Activated naive CD8-positive, alpha-beta T cell treated with anti-CD3 and anti-CD28 coated beads, Interleukin-2, amount 50 U/mL, for 16 hours (primary cell): ENCODE results near the gene HTR6.
A peak's percentile ranks its signal among the peaks of the same experiment; 100 is the strongest.

Source experiments
- DNase-seq: peaks from one replicate; pipeline ENCODE4 v3.0.0-alpha.2; 2020; ENCODE audit warnings: low read depth, low spot score

HTR6 gene

DNA sequence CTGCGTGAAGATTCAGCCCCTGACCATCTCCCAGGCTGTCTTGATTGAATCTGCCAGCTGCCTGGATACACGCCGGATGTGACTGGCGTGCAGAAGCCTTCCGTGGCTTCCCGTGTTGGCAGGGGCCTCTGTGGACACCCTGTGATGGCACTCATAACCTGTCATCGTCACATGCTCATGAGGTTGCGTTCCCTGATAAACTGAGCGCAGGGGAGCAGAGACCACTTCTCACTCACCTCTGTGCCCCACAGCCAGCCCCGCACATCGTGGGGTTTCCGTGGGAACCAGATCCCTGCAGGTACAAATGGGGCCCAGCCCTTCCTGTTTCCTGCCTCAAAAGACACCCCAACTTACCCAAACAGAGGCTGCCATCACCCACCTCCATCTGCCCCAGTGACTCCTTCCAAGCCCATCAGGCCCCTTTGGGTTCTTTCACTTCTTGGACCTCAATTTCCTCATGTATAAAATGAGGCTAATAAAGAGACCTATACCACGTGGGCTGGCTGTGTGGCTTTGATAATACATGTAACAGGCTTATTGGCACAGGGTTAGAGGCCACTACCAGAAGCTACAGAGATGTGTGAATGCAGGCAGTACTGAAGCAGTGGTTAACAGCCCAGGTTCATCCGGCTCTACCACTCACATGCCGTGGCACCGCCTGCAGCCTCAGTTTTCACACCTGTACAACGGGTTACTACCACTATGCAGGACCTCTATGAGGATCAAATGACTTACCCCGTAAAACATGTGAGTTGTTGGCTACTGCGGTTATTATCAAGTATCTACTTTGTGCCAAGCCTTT is 23.6 kb downstream of the HTR6 start:
- DNase-seq, result no peak

DNA sequence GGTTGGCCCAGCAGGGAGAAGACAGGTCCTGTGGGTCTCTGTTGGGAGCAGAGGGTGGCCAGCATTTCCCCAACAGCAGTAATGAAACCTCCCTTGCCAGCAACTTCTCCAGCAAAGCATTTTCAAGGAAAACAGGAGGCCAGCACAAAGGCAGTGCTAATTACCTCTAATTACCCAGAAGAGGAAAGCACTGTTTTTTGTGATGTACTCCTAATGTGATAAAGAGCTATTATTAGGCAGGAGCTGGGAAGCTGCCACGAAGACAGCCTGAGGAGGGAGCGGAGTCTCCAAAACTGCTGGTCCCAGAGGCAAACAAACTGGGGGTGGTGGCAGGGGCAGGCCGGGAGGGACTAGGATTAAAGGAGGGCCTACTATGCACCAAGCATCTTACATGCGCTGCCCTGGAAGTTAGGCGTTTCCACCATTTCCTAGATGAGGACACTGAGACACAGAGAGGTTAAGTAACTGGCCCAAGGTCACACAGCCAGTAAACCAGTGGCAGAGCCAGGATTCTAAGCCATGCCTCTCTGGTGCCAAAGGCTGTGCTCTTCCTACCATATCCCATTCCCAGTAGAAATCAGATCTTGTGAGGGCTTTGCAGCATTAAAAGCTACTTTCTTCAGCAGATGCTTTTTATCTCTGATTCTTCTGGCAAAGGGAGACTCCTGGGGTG is 24.5 kb downstream of the HTR6 start:
- DNase-seq, result no peak

DNA sequence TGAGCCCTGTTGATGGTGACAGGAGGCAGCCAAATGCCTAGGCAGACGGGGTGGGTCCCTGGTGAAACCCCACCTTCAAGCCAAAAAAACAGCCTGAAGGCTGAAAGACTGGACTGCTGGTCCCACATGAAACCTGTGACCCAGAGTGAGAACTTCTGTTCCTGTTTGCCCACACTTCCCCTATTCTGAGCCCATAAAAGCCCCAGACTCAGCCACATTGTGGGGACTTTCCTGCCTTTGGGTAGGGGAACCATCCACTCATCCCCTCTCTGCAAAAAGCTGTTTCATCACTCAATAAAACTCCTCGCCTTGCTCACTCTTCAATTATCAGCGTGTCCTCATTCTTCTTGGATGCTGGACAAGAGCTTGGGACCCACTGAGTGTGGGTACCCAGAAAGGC is 25.2 kb downstream of the HTR6 start:
- DNase-seq, result no peak

DNA sequence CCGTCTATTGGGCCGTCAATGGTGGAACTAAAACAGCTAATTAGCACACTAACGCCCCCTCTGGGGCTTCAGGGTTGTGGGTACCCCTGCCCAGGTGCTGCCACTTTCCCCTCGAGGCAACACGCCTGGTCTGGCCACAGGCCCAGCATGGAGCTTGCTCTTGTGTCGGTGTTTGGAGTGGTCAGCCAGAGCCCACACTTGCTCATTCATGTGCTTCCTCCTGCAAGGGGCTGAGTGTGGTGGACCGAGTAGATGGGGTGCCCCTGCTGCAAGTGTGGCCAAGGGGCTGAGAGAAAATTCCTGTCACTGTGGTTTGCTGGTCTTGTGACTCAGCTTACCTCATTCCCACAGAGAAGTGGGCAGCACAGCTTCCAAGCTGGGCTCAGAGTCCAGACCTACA is 25.7 kb downstream of the HTR6 start:
- DNase-seq, result no peak

DNA sequence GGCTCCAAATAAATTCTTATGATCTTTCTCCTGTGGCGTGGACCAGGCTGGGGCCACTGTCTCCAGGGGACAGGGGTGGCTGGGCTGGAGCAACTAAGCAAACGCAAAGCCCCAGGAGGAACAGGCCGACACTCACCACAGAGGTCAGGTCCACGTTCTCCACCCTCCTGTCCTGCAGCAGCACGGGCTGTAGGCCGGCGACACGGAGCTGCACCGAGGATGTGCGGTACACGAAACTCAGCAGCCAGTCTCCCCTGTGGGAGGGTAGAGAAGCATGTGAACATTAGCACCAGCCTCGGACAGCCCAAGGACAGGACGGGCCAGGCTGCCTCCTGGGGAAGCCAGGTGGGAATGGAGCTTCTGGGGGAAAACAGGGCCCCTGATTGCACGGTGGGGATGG is 29.6 kb downstream of the HTR6 start:
- DNase-seq, result no peak

DNA sequence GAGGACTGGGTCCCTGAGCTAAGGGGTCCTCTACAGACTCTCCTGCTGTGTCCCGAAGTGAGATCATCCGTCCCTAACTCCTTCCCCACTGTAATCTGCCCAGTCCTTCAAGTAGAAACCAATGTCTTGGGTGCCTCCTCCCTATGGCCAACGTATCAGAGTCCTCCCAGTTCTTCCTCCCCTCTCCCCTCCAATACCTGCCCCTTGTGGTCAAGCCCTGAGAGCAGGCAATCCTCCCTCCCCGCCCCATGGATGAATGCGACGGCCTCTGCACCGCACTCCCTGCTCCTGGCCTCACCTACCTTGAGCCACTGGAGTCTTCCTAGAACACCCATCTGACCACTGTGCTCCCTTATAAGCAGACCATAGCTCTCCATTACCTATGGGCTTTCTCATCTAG is 31.1 kb downstream of the HTR6 start:
- no peak for DNase-seq

DNA sequence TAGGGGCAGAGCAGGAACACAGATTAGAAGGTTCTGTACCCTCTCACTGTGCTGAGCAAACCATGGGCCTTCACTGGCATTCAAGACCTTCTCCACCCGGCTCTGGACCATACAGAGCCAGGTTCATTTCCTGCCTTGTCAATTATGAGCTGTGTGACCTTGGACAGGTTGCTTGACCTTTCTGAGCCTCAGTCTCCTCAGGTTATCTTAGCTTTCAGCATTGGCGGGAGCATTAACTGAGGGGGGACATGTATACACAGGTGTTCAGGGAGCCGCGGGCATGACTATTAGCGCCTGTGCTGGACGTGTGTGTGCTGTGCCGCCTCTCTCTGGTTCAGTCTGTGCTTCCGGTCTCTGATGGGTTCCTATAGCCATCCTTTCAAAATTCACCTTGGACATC is 32.1 kb downstream of the HTR6 start:
- no peak for DNase-seq

DNA sequence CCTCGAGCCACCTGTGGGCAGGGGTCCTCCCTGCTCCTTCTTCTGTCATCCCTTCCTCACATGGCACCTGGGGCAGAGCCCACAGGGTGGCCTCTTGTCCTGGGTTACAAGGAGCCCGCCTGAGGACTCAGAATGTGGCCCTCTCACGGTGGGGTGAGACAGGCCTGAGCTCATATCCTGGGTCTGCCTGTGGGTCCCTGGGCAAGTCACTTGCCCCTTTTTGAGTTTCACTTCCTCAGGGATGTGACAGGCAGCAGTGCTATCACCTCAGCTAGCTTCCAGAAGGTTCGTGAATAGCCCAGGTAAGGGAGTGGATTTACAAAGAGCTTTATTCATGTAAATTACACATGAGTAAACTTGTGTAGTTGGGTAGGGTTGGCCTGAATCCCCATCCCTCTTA is 33.5 kb downstream of the HTR6 start:
- no peak for DNase-seq

DNA sequence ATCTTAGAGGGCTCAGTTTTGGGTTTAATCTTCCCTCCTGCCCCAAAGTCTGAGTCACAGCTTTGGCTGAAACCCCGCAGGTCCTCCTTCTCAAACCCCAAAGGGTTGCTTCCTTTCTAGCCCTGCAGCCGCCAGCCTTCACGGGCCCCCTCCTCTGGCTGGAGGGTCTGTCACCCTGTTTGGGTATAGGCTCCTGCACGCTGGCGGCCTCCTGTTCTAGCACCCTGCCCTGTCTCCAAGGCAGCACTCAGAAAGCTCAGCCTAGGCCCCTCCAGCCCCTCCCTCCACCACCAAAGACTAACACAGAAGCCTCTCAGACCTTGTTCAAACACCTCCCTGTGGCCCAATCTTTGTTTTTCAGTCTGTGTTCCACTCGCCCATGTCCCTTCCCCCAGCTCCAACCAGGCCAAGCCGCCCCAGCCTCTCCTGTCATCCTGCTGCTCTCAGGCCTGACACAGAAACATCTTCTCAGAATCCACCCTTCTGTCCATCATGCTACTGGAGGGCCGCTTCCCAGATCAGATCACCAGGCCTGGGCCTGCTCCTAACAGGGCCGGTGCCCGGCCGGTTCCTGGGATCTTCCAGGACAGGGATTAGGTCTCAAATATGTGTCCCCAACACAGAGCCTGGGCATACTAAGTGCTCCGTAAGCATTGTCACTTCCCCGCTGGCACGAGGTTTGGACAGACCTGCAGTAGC is 35.6 kb downstream of the HTR6 start:
- no peak for DNase-seq

DNA sequence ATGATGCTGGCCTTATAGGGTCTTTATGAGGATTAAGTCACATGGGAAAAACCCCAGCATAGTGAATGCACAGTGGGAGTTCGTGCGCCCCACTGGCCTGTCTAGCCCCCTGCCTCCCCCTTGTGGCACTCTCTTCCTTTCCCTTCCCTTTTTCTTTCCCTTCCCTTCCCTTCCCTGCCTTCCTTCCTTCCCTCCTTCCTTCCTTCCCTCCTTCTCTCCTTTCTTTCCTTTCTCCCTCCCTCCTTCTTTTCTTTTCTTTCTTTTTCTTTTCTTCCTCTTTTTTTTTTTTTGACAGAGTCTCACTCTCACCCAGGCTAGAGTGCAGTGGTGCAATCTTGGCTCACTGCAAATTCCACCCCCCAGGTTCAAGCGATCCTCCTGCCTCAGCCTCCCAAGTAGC is 38.6 kb downstream of the HTR6 start:
- DNase-seq, result no peak

DNA sequence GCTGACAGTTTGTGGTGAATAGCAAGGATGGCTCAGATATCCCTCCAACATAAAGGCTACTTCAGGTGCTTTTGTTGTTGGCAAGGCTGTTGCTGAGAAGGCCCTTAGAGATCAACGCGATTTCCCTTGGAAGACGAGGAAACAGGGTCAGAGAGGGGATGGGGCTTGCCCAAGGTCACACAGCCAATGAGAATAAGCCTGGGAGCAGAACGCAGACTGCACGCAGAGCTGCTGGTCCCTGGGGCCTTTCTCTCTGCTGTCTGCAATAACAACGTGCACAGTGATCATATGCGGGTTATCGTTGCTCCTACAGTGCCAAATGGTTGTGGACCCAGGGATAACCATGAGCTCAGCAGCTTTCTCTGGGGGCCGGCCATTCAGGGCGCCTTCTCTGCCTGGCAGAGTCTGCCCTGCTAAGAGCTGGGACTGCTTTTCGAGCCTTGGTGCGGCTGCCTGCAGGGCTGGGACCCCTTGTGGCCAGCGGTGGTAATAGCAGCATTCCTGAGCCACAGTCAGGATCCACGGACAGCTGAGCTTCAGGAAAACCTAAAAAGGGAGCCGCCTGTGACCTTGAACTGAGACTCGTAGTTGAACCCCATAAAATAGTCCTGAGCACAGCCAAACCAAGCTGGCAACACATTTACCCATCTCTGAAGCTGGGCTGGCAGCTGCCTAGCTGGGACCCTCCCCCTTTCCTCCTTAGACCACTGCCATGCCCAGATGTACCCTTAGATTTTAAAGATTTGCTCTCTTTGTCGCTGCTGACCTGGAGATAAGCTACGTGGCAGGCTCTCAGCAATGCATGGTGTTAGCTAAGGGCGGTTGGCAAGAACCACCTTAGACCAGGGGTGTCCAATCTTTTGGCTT is 39.8 kb downstream of the HTR6 start:
- DNase-seq, result no peak

DNA sequence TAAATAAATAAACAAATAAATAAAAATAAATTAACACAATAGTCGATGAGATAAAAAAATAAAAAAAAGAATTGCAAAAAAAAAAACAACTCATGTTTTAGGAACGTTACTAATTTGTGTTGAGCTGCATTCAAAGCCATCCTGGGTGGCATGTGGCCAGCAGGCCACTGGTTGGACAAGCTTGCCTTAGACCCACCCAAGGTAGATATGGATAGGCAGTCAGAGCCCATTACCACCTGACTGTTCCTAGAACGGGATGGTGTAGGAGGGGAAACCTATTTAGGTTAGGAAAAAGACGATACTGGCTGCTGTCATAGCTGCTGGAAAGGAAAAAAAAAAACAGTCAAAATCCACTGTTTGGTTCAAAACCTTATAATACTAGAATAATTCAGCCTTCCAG is 40.8 kb downstream of the HTR6 start:
- no peak for DNase-seq

DNA sequence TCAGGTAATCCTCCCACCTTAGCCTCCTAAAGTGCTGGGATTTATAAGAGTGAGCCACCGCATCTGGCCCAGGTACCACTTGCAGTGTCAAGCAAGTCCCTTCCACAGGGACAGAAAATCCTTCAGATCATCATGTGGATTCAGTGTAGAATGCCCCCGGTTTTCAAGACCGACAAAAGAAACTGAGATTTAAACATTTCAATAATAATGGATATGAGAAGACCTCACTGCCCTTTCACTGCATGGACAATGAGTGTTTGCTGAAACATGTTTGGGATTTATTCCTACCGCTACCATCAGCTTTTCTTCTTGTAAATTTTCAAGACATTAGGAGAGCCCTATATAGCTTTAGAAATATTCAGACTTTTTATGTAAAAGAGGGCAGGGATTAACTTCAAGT is 41.5 kb downstream of the HTR6 start:
- no peak for DNase-seq

DNA sequence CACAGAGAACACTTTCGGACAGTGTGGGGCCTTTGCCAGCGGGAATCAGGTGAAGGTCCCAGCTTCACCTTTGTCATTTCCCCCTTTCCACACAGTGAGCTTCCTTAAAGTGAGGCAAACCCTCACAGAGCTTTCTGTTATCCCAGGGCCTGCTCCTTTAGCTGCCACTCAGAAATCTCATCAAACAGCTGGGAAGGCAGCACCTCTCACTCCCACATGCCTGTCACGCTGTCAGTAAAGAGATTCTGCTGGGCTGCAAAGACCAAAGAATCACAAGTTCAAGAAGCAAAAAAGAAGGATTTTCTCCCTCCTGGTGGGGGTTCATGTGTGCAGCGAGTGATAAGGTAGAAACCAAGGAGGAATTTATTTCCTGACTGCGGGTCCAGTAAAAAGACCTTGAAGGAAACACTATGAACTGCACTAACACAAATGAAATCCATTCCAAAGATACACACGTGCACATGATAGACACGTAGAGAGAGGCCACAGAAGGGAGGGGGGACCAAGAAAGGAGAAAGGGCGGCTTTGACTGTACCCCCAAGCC is 44.0 kb downstream of the HTR6 start:
- no peak for DNase-seq

DNA sequence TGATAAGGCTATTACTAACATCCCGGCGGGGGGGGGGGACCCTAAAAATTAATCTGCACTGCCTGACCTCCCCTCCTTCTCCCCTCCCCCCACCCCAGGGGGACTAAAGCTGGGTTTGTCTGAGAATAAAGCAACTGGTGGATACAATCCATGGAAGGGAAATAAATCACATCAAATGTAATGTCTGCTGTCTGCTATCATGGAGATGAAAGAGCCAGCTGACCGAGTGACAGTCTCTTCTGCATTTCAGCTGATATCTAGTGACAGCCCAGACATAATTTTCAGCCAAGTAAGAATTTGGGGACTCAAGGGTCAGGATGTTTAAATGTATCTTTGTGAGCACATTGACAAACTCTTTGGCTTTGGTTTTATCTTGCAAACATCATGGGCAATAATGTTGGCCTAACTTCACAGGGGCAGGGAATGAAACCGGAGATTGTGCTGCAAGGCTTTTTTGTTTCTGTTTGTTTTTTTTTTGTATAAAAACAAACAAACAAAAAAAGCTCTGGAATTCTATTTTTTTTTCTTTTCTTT is 44.7 kb downstream of the HTR6 start:
- DNase-seq, result no peak

DNA sequence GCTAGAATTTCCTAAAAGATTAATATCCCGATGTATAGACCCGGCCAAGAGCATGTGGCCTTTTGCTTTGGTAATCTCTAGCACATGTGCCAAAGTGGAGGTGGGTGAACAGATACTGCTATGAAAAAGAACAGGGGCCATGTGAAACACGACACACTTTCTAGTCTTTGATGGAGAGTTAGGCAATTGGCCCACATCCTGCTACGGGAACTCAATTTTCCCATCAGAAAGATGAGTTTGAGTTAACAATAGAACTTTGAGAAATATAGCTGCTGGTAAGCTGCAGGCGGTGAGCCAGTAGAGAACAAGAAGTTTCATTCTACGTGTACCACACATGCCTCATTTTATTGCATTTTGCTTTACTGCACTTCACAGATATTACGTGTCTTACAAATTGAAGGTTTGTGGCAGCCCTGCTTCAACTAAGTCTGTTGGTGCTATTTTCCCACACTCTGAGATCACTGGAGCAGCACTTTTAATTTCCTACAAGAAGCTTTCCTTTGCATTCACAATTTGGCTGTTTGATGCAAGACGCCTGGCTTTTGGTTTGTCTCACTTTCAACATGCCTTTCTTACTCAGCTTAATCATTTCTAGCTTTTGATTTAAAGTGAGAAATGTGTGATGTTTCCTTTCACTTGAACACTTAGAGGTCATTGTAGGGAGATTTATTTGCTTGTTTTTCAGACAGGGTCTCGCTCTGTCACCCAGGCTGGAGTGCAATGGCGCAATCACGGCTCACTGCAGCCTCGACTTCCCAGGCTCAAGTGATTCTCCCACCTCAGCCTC is 46.3 kb downstream of the HTR6 start:
- no peak for DNase-seq

DNA sequence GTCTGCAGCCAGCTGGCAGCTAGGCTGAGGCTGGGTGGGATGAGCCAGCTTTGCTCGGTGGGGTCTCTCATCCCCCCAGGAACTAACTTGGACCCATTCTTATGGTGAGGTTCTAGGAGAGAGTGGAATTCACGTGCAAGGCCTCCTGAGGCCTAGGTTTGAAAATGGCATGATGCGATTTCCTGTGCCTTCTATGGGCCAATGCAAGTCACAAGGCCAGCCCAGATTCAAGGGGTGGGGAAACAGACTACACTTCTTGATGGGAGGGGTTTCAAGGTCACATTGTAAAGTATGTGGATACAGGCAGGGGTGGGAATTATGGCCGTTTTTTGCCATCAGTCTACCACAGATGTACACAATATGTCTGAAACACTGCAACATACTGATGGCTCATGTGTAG is 48.3 kb downstream of the HTR6 start:
- no peak for DNase-seq

DNA sequence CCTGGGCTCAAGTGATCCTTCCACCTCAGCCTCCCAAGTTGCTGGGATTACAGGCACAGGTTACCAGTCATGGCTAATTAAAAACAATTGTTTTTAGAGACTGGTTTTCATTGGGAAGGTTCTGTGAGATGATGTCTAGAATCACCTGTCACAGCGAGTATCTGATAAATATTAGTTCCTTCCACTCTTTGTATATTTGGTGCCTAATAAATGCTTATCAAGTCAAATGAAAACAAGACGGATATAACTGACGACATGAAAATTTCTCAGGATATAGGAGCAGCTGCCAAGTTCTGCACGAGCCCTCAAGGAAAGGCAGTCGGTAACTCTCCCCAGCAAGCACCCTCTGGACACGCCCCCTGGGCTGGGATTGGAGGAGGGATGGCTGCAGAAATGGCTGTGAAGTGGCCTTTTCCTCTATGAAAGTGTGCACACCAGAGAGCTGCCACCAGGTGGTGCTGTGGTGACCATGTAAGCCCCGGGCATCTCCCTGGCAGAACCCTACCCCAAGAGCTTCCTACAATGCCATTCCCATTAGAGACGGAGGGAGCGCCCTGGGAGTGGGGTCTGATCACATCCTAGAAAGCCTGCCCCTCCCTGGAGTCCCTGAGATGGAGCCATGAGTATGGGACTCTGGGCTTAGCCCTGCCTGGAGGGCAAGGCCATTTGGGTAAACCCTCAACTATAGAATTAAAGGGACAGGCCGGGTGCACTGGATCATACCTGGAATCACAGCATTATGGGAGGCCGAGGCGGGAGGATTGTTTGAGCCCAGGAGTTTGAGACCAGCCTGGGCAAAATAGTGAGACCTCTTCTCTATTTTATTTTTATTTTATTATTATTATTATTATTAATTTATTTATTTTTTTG is 50.9 kb downstream of the HTR6 start:
- peak; percentile 66 for DNase-seq

DNA sequence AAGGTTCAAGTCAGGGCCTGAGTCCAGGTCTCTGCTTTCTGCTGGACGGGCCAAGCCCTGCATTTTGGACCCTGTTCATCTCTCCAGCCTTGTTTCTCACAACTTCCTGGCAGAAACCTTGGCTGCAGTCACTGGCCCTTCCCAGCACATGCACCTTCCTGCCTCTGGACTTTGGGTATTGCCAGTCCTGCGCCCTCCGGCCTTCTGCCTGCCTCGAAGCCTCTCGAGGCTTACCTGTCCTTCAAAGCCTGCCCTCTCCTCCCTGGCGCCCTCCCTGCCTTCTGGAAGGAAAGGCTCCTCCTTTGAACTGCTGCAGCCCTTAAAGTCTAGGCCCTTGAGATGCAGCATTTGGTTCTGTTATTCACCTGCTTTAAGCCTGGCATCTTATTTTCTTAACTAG is 52.8 kb downstream of the HTR6 start:
- DNase-seq, result no peak

DNA sequence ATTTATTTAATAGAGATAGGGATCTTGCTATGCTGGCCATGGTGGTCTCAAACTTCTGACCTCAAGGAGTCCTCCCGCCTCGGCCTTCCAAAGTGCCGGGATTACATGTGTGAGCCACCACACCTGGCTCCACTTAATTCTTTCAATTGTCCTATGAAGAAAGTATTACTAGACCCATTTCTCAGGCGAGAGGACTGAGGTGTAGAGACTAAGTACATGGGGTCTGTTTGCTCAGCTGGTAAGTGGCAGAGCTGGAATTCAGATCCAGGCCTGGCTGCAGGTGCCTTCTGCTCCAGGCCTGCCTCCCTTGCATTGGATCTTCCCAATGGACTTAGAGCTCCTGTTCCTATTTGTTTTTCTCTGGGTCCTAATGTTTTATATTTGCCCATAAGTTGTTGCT is 55.5 kb downstream of the HTR6 start:
- no peak for DNase-seq
